DOHH2 (cell line): ENCODE results near the gene LYPD6B.
A peak's percentile ranks its signal among the peaks of the same experiment; 100 is the strongest.

Experiments used
- H3F3A ChIP-seq: fragments of 200-600 bp; sonication (generic), shearing (Covaris generic); 2 replicates; pipeline ENCODE4 v1.6.0; 2016; ENCODE audit warnings: antibody characterized with exemption, mild to moderate bottlenecking; ENCODE audit not compliant: control insufficient read depth, insufficient read depth
- H3K27ac ChIP-seq: fragments of 200-600 bp; sonication (generic); 2 replicates; pipeline ENCODE4 v1.5.1; 2014; ENCODE audit warnings: low read depth, mild to moderate bottlenecking, low read length, moderate library complexity
- H3K27me3 ChIP-seq: fragments of 200-600 bp; sonication (generic); 2 replicates; pipeline ENCODE4 v1.6.1; 2014; ENCODE audit warnings: mild to moderate bottlenecking, low read length, mixed read lengths; ENCODE audit not compliant: control insufficient read depth
- H3K36me3 ChIP-seq: fragments of 200-600 bp; sonication (generic); 2 replicates; pipeline ENCODE4 v1.6.1; 2014; ENCODE audit warnings: mild to moderate bottlenecking, low read length, moderate library complexity, mixed read lengths; ENCODE audit not compliant: control insufficient read depth
- H3K4me1 ChIP-seq: fragments of 200-600 bp; sonication (generic); 2 replicates; pipeline ENCODE4 v1.6.1; 2014; ENCODE audit warnings: mild to moderate bottlenecking, low read length, mixed read lengths; ENCODE audit not compliant: control insufficient read depth
- H3K4me2 ChIP-seq: fragments of 200-600 bp; sonication (generic); 2 replicates; pipeline ENCODE4 v1.6.0; 2014; ENCODE audit warnings: mild to moderate bottlenecking, low read length, moderate library complexity
- H3K4me3 ChIP-seq: fragments of 200-600 bp; sonication (generic); 2 replicates; pipeline ENCODE4 v1.5.1; 2014; ENCODE audit warnings: mild to moderate bottlenecking, low read length, mixed read lengths
- H3K79me2 ChIP-seq: fragments of 200-600 bp; sonication (generic); 2 replicates; pipeline ENCODE4 v1.6.1; 2014; ENCODE audit warnings: mild to moderate bottlenecking, low read length, mixed read lengths; ENCODE audit not compliant: control insufficient read depth
- H3K9me2 ChIP-seq: fragments of 200-600 bp; sonication (generic); replicated peaks from 2 replicates; pipeline ENCODE4 v1.6.1; 2014; ENCODE audit warnings: mild to moderate bottlenecking, low read length, mixed read lengths; ENCODE audit not compliant: control insufficient read depth
- H3K9me3 ChIP-seq: fragments of 200-600 bp; sonication (generic); 2 replicates; pipeline ENCODE4 v1.6.1; 2014; ENCODE audit warnings: antibody characterized with exemption, low read length, mixed read lengths; ENCODE audit not compliant: control insufficient read depth, insufficient read depth
- H4K20me1 ChIP-seq: fragments of 200-600 bp; sonication (generic); 2 replicates; pipeline ENCODE4 v1.6.0; 2014; ENCODE audit warnings: low read depth, mild to moderate bottlenecking, antibody characterized with exemption, low read length, moderate library complexity; ENCODE audit not compliant: control insufficient read depth, insufficient read depth
- CTCF ChIP-seq: fragments of 200-600 bp; sonication (generic); IDR thresholded peaks from one replicate; pipeline ENCODE4 v1.5.1; 2014; ENCODE audit warnings: antibody characterized with exemption, mild to moderate bottlenecking, low read depth, low read length; ENCODE audit not compliant: poor library complexity, severe bottlenecking
- EZH2phosphoT487 ChIP-seq: fragments of 200-600 bp; sonication (generic); IDR thresholded peaks from 2 replicates; pipeline ENCODE4 v1.6.1; 2017; ENCODE audit warnings: borderline replicate concordance, mild to moderate bottlenecking, antibody characterized with exemption, low read length, moderate library complexity, mixed read lengths

Gene LYPD6B

GRCh38 chr2:149015926-149016563 is 22.5 kb upstream of the LYPD6B start:
- no peaks in the 10 kb centered on the region for H3K9me3 ChIP-seq
- H3K27me3 ChIP-seq: no peaks in the 10 kb centered on the region
- peaks cover 15% of the 10 kb centered on the region for H3K36me3 ChIP-seq
- peaks cover 20% of the 10 kb centered on the region for H3F3A ChIP-seq
- no peaks in the 10 kb centered on the region for H3K9me2 ChIP-seq
- no peak overlapping the region for H3K4me3 ChIP-seq
- H3K27ac ChIP-seq: no peak overlapping the region
- TF ChIP-seq EZH2phosphoT487 (no peak), CTCF (no peak)
- no peaks in the 10 kb centered on the region for H4K20me1 ChIP-seq
- 0 out of 2 replicates have a peak, but pooled peaks cover 2% of the 10 kb centered on the region for H3K79me2 ChIP-seq
- H3K4me1 ChIP-seq: peaks cover 43% of the 10 kb centered on the region
- H3K4me2 ChIP-seq: no peak overlapping the region

- Histone ChIP-seq H3K4me2 (peak overlapping the region; percentile 33), H3K4me1 (peaks cover 54% of the 10 kb centered on the region), H3K27ac (peak overlapping the region; percentile 100), H3K9me3 (no peaks in the 10 kb centered on the region), H3K79me2 (0 out of 2 replicates have a peak, but pooled peaks cover 2% of the 10 kb centered on the region), H4K20me1 (no peaks in the 10 kb centered on the region), H3K9me2 (no peaks in the 10 kb centered on the region), H3K4me3 (no peak overlapping the region), H3K27me3 (no peaks in the 10 kb centered on the region), H3K36me3 (peaks cover 3% of the 10 kb centered on the region), H3F3A (peaks cover 33% of the 10 kb centered on the region)
- TF ChIP-seq EZH2phosphoT487: no peak
- peak; percentile 87 for TF ChIP-seq CTCF
Measured at GRCh38 chr2:149017116-149017985, 21.1 kb upstream of the LYPD6B start.

GRCh38 chr2:149018981-149019380 is 19.5 kb upstream of the LYPD6B start:
- TF ChIP-seq EZH2phosphoT487 (no peak), CTCF (no peak)
- H3K27ac ChIP-seq: peak overlapping the region; percentile 100

More at GRCh38 chr2:149018981-149019380, 19.5 kb upstream of the LYPD6B start:
- Histone ChIP-seq H3F3A (peaks cover 35% of the 10 kb centered on the region), H3K36me3 (no peaks in the 10 kb centered on the region; the same call in 1 of the 2 replicates), H3K4me3 (peak overlapping the region; percentile 73), H4K20me1 (no peaks in the 10 kb centered on the region), H3K4me1 (peaks cover 71% of the 10 kb centered on the region), H3K27me3 (no peaks in the 10 kb centered on the region), H3K9me3 (no peaks in the 10 kb centered on the region), H3K9me2 (no peaks in the 10 kb centered on the region), H3K4me2 (peak overlapping the region; percentile 96), H3K79me2 (0 out of 2 replicates have a peak, but pooled peaks cover 2% of the 10 kb centered on the region)
